GM12872 (cell line): Measurements from ENCODE around the gene PDE4B.

Source experiments
- CTCF ChIP-seq: IDR thresholded peaks from 3 replicates; pipeline ENCODE4 v1.5.1; 2011; ENCODE audit warnings: low read depth, mild to moderate bottlenecking, low read length, moderate library complexity; ENCODE audit not compliant: insufficient read depth

Gene PDE4B

GRCh38 chr1:66147226-66147835 lies 354.6 kb downstream of the PDE4B start:
- TF ChIP-seq CTCF, result no peak

GRCh38 chr1:66152034-66152433 lies 359.3 kb downstream of the PDE4B start:
- no peak for TF ChIP-seq CTCF

GRCh38 chr1:66154394-66154793 lies 361.7 kb downstream of the PDE4B start:
- TF ChIP-seq CTCF, result no peak

- no peak for TF ChIP-seq CTCF
Measured at GRCh38 chr1:66156144-66156543, 363.4 kb downstream of the PDE4B start.

GRCh38 chr1:66159800-66160199 lies 367.1 kb downstream of the PDE4B start:
- no peak for TF ChIP-seq CTCF

GRCh38 chr1:66160719-66161118 lies 368.0 kb downstream of the PDE4B start:
- TF ChIP-seq CTCF, result no peak

GRCh38 chr1:66166753-66167152 lies 374.1 kb downstream of the PDE4B start:
- no peak for TF ChIP-seq CTCF
